Ureter (tissue), 1 donor: Measurements from ENCODE around the gene DNAJC21. TPM values are rescaled to one million over a fixed set of nuclear protein-coding genes. Genes with fewer than 3 reads are reported as not detected.
"Not testable (repeated sequence)": the region's sequence is repeated elsewhere in the genome, so short reads cannot be mapped to it uniquely, and the experiment has no call there.

ENCODE experiments used
- DNase-seq: peaks from one replicate; pipeline ENCODE4 v3.0.0-alpha.2; 2020; ENCODE audit warnings: low spot score
- total RNA-seq: library from RNA; stranded (reverse); gene quantifications from one replicate; pipeline ENCODE4 v1.2.4, GENCODE V29; 2023
- donor health status: DM: yes; HTN: yes; CAD: no.

Gene DNAJC21
- 45.3 TPM for total RNA-seq

DNA sequence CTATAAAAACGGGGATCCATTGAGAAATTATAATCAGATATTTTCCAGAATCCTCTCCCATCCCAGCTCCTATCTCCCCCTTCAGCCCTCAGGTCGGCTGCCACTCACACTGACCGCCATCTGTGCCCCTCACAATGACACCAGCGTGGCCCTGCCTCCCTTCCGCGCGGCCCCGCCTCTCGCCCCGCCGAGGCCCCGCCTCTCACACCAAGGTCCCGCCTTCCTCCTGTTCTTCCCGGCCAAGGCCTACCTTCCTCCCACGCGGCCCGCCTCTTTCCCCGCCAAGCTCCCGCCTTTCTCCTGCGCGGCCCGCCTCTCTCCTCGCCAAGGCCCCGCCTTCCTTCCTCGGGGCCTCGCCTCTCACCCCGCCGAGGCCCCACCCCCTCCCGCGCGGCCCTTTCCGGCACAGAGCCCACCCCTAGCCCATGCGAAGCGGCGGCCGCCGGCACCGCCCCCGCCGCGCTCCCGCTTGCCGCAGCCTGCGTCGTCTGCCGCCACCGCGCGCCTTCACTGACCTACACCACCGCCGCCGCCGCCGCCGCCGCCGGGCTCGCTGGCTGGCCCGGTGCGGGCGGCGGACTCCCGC is at the start of gene DNAJC21:
TSS of gene DNAJC21 (plus strand) at position 426 of the 586 bp plus-strand sequence. CDS start 261 bp downstream, outside the sequence.
- DNase-seq = peak; percentile 98

DNA sequence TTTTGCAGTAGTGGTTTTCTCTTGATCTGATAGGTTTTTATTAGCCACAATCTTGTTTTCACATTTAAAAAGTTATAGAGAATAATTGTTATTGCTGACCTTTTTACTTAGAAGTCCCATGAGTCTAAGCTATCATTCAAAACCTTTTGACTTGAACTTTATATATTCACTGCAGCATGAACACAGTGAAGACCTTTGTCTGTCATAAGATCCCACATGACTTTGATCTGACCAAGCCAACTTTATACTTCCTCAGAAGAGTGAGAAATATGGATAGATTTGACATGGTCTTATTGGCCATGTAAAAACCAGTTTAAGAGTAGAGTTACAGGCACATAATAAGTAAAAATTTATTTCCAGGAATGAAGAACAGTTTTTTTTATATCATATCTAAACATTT is 48.1 kb upstream of the DNAJC21 start:
- DNase-seq = no peak

DNA sequence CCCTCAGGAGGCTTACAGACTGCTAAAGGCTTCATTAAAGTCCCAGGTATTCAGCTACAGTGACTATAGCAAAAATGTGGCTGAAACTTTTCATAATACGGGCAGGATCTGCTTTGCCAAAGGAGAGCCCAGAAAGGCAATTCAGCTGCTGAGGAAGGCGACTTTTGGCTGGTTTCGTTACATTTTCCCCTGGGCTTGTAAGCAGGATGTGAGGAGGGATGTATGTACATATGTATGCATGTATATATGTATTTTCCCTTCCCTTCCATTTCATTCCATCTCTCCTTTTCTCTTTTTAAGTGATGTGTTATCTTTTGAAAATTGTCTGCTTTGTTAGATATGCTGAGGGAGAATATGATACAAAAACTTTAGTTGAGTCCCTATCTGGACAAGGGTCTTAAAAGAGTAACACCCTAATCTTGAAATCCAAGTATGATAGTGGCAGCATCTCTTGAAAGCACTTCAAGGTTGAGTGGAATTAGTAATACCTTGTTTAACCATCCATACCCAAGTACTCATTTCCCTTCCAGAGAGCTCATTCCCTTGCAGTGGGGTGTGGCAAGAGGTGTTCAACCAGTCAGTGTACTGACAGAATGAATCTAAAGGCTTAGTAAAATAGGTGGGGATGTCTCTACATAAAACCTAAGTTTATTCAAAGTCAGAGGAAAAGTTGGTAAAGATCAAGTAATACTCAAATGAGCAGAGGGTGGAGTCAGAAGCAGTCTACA is 42.8 kb upstream of the DNAJC21 start:
- DNase-seq = no peak

DNA sequence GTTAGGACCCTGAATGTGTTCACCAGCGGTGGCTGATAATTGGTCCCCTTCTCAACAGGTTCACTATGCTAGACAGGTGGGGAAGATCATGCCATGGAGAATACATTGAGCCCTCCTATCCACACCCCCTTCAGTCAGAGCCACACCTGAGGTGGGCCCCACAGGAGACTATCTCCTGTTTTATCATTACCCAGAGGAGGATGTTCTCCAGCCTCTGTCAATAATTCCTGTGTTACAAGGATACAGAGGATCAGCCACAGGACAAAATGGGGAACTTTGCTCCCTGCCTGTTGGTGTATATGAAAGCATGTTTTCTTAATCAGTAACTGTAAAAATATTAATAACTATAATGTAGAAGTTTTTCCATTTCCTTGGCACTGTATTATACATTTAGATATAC is 40.0 kb upstream of the DNAJC21 start:
- no peak for DNase-seq

DNA sequence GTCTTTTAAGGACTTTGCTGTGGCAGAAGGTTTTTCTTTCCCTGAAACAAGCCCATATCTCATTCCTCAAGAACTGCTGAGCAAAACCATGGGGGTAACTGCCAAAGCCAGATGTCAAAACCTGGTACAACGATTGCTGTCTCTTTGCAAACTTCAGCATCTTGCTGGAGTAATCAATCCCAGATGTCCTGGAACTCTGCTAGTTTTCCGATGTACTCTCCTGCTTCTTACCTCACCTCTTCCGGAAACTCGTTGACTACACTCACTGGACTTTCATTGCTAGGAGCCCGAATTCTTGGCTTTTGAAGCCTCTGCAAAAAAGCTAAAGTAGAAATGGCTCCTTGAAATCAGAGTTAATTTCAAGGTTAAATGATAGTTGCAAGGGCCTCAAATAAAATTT is 37.4 kb upstream of the DNAJC21 start:
- no peak for DNase-seq

DNA sequence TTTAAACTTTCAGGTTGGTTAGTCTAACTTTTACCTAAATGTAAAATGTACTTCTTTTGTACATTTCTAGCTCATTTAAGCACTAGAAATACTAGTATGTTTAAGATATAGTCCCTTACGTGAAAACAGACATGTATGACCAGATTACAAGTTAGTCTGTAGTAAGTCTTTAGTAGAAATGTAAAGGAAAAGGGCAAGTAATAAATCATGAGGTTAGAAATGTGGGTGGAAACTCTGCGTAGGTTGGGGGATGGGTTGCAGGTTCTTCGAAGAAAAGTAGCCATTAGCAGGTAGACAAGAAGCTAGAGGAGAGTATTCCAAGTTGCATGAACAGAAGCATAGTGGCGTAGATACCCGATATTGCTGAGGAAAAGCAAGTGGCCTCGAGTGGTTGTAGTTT is 36.9 kb upstream of the DNAJC21 start:
- no peak for DNase-seq

DNA sequence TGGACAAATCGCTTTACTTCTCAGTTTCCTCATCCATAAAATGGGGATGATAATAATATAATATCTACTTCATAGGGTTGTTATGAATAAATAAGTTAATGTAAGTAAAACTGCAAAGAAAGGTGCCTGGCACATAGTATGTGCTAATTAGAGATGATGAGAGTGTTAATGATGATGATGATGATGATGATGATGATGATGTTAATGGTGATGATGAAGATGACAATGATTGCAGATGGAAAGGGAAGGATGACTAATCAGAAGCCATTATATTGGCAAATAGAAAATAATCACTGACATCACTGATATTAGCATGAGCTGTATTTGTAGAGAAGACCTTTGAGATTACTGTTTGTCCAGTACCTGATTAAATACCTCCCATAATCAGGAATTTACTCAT is 34.6 kb upstream of the DNAJC21 start:
- DNase-seq = no peak

DNA sequence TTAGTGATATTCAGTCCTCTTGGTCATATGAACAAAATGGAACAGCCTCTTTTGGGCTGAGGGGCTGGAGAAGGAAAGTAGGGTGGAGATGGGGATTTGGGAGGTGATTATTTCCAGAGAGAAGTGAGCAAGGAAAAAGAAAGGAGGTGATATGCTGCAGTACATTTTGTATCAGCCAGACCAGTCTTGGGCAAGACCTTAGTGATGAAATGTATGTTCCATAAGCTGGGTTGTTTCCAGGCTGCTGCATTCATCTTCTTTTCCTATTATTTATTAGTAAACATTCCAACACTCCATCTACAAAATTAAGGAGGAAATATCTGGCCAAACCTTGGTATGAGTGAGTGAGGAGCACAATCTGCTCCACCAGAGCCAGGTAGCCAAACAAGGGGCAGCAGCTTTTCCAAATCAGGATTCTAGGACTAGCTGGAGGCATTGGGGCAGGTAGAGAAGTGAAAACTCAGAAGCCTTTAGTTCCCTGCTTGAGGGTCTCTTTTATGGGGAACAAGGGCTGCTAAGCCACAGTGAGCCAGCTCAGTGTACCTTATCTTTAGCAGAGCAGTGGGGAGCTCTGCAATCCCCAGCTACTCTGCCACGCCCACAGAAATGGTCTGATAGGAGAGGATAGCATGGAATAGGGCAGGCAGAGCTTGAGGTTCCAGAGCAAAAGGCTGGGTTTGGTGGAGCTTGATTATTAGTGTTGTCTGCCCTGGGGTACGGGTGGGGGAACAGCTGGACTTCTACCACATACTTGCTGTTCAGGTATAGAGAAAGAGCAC is 33.5 kb upstream of the DNAJC21 start:
- no peak for DNase-seq

DNA sequence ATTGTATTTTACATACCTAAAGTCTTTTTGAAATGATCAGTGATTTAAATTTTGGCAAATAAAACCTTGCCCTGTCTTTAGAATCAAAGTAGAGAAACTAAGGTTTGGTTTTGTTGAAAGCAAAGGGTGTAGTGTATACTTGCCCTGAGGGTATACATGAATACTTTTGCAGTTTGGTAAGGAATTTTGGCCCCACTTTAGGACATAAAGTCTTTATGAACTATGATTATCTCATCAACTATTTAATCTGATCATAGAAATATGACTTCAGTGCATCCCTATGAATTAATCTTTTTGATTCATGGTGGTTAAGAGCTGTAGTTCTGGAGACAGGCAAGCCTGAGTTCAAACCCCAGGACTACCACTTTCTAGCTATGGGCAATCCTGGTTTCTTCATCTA is 31.7 kb upstream of the DNAJC21 start:
- DNase-seq = no peak

DNA sequence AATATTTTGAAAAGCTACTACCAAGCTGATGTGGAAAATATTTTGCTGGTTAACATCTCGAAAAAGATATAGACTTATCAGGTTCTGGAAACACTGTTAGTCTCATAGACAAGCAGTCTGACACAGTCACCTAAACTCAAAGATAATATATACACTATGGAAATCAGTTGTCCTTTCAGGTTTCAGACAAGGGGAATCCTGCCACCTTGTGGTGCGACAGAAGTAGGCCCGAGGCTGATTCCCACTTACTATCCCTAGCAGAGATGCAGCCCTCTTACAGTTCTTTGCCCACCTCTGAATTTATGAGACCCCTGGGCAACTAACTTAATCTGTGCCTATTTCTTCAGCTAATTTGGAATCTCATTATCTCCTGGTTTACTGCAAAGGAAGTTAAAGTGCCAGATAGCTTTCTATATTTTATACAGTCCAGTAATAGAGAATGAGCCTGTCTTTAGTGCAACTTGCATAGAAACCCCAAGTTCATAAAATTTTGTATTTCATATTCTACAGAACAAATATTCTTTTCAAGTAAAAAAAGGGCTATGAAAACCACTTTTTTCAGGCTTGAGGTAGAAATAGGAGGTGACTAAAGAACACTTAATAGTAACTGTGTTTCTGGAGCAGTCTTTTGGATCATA is 31.0 kb upstream of the DNAJC21 start:
- DNase-seq = peak; percentile 63

DNA sequence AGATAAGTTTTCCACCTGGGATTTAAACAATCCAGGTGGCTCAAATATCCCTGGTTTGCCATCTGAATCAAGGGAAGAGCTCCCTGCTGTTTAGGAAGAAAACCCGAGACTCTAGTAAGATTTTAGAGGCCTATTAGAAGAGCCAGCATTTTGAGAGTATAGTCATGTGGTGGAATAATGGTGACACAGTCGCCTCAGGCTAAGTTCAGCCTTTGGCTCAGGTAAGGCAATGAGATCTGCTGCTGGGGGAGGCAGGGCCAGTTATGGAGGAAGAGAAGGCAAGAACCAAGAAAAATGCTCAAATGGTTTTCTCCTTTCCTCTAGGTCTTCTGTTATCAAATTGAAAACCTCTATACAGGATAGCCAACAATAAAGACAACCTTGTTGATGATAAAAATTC is 30.3 kb upstream of the DNAJC21 start:
- DNase-seq = no peak

DNA sequence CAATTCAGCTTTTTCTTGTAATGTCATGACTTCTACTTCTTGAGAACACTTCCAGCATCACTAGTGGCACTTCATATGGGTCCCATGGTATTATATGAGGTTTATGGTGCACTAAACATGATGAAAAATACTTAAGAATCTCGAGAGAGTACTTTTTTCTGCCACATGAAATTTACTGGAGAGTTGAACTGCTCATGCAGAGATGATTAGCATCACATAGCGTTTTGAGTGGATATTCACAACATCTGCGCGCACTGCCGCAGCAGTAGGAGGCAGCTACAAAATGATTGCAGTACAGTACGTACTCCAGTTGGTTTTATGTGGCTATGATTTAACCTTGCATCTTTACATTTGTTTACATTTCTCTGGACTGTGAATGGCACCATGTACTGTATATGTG is 28.7 kb upstream of the DNAJC21 start:
- DNase-seq = no peak

DNA sequence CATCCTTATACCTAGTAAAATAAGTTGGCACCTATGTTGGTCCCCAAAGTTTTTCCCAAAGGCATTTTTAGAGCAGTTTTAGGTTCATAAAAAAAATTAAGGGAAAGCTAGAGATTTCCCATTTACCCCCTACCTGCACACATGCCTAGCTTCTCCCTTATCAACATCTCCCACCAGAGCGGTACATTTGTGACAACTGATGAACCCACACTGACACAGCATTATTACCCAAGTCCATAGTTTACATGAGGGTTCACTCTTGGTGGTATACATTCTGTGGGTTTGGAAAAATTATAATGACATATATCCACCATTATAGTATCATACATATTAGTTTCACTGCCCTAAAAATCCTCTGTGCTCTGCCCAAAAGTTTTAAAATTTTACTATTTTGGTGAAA is 26.1 kb upstream of the DNAJC21 start:
- no peak for DNase-seq

DNA sequence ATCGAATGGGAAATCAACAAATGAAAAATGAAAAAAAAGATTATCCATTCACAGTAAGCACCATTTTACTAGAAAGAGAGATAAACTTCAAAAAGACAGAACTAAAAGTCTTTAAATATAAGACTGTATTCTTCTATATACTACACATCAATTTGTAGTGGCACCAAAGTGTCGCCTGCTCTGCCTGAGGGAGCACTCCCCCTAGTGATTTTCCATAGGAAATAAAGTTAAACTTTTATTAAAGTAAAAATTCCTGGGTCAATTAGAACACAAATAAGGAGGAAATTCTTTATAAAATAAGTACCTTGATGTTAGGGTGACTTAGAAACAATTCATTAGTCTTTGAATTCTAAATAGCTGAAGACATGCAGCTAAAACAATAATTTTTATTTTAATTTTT is 23.8 kb upstream of the DNAJC21 start:
- no peak for DNase-seq

DNA sequence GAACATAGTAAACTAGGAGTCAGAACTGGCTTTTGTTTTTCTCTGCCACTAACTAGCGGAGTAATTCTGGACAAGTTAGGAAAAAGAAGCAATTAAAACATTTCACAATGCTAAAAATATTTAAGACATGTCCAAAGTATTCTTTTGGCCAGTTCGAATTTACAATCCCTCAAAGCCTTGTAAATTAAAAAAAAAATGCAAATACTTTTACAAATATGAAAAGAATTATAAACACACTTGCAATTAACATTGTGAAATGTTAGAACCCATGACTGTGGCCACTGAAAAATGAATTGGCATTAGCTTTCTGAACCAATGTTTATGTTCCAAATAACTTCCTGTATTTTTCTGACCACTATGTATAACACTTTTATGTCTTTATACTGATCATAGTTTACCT is 16.3 kb upstream of the DNAJC21 start:
- DNase-seq = no peak

DNA sequence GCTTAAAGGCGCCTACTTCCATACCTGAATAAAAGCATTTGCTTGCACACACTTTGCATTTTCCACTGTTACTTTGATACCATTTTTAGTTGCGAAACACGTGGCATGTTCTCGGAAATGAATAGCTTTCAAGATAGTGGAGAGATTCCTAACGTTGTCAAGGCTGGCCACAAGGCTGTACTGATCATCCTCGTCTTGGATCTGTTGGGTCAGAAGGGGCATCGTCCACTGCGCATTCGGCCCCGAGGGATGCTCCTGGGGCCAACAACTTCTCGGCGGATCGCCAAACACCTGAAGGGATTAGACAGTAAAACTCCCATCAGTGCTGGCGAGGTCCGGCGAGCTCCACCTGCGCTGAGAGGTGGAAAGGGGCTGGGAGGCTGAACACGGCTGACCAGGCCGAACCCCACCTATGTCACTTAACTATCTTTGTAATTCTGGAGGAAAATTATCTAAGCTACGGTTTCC is 14.7 kb upstream of the DNAJC21 start:
- no peak for DNase-seq

DNA sequence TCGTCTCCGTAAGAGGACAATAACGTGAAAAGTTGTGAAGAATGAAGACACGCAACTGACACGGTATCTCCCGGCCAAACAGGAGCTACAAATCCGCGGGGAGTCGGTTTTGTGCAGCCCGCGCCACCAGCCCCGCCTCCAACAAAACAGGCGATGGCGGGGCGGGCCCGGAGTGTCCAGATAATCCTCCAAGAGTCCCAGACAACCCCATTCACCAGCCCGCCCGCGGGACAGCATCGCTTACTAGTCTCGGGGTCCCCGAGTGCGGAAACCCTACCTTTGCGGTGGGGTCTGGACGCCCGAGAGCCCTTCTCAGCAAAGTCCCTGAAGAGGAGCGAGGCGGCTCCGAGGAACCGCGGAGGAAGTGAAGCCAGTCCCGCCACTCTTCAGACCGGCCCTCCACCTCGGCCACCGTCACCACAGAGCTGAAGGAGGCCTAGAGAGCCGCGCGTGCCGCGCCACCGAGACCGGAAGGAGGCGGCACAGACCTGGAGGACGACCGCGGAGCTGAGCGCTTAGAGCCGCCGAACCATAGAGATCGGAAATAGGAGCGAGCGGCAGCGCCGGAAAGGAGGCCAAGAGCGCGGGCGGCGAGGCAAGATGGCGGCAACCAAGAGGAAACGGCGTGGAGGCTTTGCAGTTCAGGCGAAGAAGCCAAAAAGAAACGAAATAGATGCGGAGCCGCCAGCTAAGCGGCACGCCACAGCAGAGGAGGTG is 14.1 kb upstream of the DNAJC21 start, which contains the start of the genes BRIX1 and RAD1:
TSS of gene BRIX1 (plus strand) at position 573 of the 717 bp plus-strand sequence. CDS start at position 601, 28 bp downstream.
TSS of gene RAD1 (minus strand) at position 366 of the 717 bp plus-strand sequence. CDS start 612 bp downstream, outside the sequence.
- DNase-seq = peak; percentile 97

DNA sequence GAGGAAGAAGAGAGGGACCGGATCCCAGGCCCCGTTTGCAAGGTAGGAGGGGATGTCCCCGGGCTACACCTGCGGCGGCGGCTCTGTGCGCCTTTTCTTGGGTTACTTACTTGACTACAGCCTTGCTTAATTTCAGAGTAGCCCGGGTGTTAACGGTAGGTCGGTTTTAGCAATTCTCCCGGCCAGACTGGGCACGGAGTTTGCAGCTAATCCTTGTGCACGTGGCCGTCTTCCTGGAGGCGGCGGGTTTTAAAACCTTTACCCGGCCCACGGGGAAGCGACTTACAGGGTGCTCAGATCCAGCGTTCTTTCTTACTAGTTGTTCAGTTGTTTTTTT is 13.5 kb upstream of the DNAJC21 start:
- DNase-seq = no peak

DNA sequence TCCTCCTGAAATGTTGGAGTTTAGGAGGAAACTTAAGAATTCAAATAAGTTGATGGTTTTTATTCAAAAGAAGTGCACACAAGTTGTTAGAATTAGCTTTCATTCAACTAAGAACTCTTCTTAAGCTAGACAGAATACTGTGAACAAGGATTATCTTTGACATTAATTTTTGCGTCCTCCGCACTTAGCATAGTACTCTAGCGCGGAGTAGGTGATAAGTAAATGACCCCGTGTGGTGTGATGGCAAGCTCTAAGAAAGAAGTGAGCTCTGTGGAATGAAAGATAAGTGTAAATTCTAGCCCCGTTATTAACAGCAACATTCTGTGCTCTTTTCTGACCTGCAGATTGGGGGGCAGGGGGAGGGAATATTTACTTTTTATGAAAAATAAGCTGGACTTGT is 12.8 kb upstream of the DNAJC21 start:
- DNase-seq = no peak

DNA sequence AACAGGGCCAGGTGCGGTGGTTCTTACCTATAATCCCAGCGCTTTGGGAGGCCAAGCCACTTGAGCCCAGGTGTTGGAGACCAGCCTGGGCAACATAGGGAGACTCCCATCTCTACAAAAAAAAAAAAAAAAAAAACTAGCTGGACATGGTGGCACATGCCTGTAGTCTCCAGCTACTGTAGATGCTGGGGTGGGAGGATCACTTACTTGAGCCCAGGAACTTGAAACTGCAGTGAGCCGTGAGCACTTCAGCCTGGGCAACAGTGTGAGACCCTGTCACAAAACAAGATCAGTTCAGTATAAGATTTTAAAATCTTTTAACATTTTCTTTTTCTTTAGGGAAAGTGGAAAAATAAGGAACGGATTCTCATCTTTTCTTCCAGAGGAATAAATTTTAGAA is 11.3 kb upstream of the DNAJC21 start:
- no peak for DNase-seq

DNA sequence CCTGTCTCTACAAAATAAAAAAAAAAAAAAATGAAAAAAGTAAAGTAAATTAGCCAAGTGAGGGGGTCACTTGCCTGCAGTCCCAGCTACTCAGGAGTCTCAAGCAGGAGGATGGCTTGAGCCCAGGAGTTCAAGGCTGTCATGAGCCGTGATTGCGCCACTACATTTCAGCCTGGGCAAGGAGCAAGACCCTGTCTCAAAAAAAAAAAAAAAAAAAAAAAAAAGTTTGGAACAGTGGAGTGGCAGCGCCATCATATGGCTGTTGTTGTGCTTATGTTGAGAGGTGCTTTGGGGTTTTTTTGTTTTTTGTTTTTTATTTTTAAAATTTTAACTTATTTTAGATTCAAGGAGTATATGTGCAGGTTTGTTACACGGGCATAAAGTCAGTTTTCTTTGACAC is 10.3 kb upstream of the DNAJC21 start:
- no peak for DNase-seq

DNA sequence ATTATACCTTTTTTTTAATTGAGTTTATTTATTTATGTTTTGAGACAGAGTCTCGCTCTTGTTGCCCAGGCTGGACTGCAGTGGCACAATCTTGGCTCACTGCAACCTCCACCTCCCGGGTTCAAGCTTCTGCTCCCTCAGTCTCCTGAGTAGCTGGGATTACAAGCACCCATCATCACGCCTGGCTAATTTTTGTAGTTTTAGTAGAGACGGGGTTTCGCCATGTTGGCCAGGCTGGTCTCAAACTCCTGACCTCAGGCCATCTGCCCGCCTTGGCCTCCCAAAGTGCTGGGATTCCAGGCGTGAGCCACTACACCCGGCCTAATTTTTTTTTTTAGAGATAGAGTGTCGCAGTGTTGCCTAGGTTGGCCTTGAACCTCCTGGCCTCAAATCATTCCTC is 6.1 kb upstream of the DNAJC21 start:
- DNase-seq = not testable (repeated sequence)
